ENCODE results near the gene MORN3. TPM values are rescaled to one million over a fixed set of nuclear protein-coding genes. Genes with fewer than 3 reads are reported as not detected.
"Not testable (repeated sequence)": the region's sequence is repeated elsewhere in the genome, so short reads cannot be mapped to it uniquely, and the experiment has no call there.

MORN3 gene
- total RNA-seq, 1 donor from 2014 or later, result 2.7 TPM

DNA sequence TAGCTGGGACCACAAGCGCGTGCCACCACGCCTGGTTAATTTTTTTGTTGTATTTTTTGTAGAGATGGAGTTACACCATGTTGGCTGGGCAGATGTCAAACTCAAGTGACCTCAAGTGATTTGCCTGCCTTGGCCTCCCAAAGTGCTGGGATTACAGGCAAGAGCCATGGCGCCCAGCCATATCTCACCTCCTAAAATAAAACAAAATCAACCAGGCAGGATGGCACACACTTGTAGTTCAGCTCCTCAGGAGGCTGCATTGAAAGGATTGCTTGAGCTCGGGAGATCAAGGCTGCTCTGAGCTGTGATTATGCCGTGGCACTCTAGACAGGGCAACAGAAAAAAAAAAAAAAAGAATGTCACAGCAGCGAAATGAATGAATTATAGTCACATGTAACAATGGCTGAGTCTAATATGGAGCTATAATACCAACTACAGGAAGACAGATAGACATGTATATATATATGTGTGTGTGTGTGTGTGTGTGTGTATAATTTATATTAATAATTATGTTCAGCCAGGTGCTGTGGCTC lies 23.8 kb upstream of the MORN3 start:
- intact Hi-C loops (cut with micrococcal nuclease), result no loop called here

DNA sequence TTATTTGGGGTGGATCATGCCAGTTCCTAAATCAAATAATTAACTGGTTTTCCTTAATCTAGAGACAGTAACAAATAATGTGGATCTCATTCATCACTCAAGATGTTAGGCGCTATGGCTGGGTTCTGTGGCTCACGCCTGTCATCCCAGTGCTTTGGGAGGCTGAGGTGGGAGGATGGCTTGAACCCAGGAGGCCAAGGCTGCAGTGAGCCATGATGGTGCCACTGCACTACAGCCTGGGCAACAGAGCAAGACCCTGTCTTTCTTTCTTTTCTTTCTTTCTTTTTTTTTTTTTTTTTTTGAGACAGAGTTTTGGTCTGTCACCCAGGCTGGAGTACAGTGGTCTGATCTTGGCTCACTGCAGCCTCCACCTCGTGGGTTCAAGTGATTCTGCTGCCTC lies 23.3 kb upstream of the MORN3 start:
- intact Hi-C loops (cut with micrococcal nuclease), result not testable (repeated sequence)

DNA sequence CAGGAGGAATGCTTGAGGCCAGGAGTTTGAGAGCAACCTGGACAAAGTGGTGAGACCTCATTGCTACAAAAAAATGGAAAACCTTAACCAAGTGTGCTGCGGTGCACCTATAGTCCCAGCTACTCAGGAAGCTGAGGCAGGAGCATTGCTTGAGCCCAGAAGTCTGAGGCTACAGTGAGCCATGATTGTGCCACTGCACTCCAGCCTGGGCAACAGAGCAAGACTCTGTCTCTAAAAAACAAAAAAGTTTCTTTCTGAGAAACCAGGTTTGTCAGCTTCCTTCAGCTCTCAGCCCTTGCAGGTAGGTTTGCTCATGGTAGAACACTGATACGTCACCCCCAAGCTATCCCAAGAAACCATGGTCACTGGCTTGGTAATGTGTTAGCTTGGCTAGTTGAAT lies 20.0 kb upstream of the MORN3 start:
- intact Hi-C loops (cut with micrococcal nuclease), result no loop called here

DNA sequence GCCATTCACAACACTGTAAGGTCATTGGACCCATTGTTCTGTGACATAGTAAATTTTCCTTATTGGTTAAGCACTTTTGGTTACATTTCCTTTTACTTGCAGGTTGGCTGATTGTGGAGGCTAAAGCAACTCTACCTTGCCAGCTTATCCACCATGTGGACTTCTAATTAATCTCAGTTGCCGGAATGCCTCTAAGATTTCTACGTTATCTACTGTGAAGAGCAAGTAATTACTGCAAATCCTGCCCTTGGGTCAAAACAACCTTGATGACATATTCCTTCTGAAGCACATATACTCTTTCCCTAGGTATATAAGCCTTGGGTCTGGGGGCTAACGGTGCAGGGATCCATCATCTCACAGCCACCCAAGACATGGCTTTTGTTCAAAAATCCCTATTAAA lies 19.5 kb upstream of the MORN3 start:
- intact Hi-C loops (cut with micrococcal nuclease), result no loop called here

DNA sequence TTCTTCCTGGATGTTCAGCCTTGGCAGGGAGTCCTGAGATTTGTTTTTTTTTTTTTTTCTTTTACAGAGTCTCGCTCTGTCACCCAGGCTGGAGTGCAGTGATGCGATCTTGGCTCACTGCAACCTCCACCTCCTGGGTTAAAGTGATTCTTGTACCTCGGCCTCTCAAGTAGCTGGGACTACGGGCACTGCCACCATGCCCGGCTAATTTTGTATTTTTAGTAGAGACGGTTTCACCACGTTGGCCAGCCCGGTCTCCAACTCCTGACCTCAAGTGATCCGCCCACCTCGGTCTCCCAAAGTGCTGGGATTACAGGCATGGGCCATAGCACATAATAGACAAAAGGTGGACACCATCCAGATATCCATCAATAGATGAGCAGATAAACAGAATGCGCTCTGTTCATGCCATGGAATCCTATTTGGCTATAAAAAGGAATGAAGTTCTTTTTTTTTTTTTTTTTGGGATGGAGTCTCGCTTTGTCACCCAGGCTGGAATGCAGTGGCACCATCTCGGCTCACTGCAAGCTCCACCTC lies 10.3 kb upstream of the MORN3 start:
- intact Hi-C loops (cut with micrococcal nuclease), result not testable (repeated sequence)

DNA sequence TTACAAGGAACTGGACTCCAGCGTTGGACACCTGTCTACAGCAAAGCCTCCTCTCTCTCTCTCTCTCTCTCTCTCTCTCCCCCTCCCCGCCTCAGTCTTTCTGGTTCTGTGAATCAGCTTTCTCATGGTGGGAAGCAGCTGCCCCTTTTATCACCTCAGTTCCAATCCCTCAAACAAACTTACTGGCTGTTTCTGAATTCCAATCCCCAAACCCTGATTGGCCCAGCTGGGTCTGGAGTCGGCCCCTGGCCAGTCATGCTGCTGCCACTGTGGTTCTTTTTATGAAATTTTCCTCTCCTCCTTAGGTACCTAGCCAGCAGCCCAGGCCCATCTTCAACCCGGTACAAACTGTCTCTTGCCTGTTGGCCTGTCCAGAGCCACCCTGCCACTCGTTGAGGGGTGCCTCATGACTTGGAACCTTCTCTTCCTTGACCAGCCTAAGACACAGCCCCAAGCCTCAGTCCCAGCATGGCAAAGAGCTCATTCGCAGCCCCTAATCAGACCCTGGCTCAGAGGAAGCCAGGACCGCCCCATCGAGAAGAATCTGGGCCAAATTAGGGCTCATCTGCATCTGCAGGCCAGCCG lies 9.4 kb upstream of the MORN3 start:
- intact Hi-C loops (cut with micrococcal nuclease), result no loop called here

DNA sequence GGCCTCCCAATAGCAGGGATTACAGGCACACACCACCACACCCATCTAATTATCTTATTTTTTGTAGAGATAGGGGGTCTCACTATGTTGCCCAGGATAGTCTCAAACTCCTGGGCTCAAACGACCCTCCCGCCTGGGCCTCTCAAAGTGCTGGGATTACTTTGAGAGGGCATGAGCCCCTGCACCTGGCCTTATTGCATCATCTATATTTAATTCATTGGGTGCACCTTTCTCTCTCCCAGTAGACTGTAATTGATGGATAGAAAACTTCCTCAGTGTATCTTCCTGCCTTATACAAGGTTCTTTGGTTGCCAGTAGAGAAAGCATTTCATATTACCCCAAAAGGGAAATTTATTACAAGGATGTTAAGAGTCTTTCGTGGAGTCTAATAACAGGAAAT lies 8.9 kb upstream of the MORN3 start:
- intact Hi-C loops (cut with micrococcal nuclease), result no loop called here

DNA sequence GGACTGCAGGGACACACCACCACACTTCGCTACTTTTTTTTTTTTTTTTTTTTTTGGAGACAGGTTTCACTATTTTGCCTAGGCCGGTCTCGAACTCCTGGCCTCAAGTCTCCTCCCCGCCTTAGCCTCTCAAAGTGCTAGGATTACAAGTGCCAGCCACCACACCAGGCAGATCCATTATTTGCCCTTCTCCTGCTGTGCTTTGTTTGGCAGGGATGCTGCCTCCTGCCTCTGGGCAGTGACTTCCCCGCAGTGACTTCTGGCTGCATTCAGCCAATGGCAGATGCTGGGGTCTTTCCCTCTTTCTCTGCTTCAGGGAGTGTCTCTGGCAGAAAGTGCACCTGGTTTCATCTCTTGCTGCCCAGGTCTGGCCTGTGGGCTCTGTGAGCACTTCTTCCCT lies 6.7 kb upstream of the MORN3 start:
- intact Hi-C loops (cut with micrococcal nuclease), result no loop called here

DNA sequence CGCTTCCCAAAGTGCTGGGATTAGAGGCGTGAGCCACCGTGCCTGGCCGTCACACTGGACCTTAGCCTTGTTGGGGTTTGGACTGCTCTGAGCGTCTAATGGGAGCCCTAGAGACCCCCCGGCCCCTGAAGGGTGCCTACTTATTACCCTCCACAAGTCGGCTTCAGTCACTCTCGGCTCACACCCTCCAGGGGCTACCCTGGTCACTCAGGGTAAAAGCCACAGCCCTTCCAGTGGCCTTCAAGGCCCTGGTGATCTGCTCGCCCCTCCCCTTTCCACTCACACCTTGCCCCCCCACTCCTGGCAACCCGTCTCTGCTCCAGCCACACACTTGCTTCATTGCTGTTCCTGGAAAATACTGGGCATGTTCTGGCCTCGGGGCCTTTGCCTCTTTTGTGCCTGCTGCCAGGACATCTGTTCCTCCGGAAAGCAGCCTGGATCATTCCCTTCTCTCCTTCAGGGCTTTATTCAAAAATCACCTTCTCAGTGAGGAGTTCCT lies 3.6 kb upstream of the MORN3 start:
- intact Hi-C loops (cut with micrococcal nuclease), result loop anchor here (5.0 kb wide), 2 partner anchors 271 to 321 kb away; partner anchors contain the start of genes ANAPC5 and RNF34

DNA sequence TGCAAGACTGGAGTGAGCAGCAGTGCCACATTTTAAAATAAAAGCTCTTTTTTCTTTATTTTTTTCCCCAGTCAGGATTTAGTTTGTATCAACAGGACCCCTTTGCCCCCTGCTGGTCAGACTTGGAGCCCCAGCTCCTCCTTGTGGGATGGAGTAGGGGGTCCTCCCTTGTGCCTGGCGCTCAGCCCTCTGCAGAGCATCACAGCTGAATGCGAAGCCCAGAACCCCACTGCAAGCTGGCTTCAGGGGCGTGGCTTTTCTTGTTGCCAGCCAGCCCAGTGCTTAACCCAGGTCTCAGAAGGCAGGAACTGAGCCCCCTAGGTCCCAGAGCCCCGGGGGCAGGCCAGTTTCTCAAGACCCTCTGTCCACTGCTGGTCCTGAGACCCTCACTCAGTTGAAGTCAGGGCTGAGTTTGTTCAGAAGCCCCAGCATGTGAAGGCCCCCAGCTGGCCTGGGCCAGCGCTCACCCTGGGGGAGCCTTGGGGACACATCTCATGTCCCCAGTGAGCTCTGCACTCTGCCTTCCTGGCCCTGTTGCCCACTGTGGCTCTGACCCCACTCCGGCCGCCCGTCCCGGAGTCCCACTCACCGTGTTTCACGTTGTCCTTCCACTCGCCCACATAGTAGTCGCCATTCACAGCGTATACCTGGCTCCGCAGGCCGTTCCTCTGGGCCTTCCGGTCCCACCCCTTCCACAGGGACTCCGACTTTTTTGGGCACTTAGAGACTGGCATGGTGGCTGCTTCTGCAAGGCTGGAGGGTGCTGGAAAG lies 519 bp downstream of the MORN3 start:
- intact Hi-C loops (cut with micrococcal nuclease), result loop anchor here (1.0 to 5.0 kb wide), 2 partner anchors 117 to 167 kb away; no protein-coding TSS in a partner anchor

DNA sequence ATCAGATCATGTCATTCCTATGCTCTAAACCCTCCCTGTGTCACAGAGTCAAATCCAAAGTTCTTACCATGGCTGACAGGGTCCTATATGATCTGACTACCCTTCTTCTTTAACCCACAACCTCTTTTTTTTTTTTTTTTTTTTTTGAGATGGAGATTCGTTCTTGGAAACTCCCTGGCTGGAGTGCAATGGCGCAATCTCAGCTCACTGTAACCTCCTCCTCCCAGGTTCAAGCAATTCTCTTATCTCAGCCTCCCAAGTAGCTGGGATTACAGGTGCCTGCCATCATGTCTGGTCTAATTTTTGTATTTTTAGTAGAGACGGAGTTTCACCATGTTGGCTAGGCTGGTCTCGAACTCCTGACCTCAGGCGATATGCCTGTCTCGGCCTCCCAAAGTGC lies 2.6 kb downstream of the MORN3 start:
- intact Hi-C loops (cut with micrococcal nuclease), result loop anchor here (1.0 to 5.0 kb wide), 2 partner anchors 9 to 165 kb away; no protein-coding TSS in a partner anchor

DNA sequence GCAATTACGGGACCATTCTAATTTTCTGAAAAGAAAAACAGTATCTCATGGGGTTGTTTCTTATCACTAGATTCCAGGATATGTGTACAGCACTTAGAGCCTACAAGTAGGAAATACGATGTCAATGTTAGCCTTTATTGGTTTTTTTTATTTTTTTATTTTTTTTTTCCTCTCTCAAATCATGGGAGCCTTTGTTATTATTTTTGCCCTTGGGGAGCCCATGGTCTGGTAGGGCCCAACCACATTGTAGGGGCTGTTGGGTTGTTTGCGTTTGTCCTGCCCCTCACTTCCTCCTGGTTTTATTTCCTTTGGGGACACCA lies 5.9 kb downstream of the MORN3 start:
- intact Hi-C loops (cut with micrococcal nuclease), result no loop called here

DNA sequence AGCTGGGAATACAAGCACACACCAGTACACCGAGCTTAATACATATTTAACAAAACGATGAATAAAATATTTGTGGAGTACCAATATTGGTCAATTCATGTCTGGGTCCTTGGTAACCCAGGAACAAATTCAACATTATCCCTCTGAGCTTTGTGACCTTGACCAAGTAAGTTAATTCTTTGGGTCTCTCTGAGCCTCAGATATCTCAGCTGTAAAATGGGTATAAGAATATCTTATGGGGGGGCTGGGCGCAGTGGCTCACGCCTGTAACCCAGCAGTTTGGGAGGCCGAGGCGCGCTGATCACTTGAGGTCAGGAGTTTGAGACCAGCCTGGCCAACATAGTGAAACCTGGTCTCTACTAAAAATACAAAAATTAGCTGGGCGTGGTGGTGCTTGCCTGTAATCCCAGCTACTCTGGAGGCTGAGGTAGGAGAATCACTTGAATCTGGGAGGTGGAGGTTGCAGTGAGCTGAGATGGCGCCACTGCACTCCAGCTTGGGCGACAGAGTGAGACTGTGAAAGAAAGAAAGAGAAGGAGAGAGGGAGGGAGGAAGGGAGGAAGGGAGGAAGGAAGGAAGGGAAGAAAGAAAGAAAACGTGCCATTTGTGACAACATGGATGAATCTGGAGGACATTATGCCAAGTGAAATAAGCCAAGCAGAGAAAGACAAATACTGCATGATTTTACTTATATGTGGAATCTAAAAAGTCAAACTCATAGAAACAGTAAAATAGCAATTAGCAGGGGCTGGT lies 7.9 kb downstream of the MORN3 start:
- intact Hi-C loops (cut with micrococcal nuclease), result not testable (repeated sequence)

DNA sequence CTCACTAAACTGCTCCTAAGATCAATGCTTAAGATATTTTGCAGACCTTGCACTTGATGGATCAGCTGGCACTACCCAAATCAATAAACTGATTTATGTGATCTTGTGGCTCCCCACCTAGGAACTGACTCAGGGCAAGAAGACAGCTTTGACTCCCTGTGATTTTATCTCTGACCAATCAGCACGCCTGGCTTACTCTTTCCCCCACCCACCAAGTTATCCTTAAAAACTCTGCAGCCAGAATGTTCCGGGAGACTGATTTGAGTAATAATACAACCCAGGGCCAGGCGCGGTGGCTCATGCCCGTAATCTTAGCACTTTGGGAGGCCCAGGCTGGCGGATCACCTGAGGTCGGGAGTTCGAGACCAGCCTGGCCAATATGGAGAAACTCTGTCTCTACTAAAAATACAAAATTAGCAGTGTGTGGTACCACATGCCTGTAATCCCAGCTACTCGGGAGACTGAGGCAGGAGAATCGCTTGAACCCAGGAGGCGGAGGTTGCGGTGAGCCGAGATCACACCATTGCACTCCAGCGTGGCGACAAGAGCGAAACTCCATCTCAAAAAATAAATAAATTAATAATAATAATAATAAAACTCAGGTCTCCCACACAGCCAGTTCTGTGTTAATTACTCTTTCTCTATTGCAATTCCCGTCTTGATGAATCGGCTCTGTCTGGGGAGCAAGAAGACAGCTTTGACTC lies 12.0 kb downstream of the MORN3 start:
- intact Hi-C loops (cut with micrococcal nuclease), result loop anchor here (1.0 kb wide), 1 partner anchor 9 kb away; no protein-coding TSS in a partner anchor

DNA sequence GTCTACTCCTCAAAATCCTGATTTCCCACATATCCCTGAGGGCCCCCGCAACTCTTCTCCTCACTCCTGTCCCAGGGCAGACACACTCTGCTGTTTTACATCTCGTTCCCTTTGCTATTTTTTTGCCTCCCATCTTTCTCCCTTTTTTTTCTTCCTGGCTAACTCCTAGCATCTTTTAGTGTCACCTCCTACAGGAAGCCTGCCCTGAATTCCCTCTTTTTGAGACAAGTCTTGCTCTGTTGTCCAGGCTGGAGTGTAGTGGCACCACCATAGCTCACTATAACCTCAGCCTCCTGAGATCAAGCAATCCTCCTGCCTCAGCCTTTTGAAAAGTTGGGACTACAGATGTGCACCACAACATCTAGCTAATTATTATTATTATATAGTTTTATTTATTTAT lies 13.3 kb downstream of the MORN3 start:
- intact Hi-C loops (cut with micrococcal nuclease), result no loop called here

DNA sequence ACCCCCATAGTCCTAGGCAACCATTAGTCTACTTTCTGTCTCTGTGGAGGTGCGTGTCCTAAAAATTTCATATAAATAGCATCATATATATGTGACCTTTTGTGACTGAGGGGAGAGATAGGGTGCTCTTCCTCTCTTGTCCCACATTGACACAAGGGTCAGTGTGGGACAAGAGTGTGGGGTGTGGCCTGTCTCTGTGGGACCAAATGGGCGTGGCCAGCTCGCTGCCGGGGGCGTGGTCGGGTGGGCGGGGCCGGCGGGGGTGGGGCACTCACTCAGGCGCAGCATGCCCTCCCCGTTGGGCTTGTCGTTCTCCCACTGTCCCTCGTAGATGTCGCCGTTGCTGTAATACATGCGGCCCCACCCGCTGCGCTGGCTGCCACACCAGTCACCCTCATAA lies 15.5 kb downstream of the MORN3 start:
- intact Hi-C loops (cut with micrococcal nuclease), result no loop called here

DNA sequence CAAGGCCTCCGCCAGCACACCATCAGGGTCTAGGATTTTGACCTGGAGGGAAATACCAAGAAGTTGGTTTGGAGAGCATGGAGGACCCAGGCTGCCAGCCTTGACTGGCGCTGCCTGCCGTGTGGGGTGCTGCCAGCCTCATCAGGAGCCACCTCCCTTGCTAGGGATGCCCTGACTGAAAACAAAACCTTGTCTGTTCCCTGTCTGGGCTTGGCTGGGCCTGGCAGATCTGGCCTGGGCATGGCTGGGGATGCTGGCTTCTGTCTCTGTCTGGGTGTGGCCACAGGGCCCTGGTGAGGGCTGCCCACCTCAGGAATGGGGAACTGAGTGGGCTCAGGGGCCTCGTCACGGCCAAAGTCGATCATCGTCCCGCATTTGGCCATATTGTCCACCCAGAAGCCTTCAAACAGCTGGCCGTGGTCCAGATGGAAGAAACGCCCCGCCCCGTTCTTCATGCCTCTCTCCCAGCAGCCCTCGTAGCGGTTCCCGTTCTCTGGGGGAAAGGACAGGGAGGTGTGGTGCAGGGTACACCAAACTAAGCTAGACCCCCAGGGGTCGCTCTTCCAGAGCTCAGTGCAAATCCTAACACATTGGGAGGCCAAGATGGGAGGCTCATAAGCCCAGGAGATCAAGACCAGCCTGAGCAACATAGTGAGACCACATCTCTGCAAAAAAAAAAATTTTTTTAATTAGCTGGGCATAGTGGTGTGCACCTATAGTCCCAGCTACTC lies 16.5 kb downstream of the MORN3 start:
- intact Hi-C loops (cut with micrococcal nuclease), result no loop called here

DNA sequence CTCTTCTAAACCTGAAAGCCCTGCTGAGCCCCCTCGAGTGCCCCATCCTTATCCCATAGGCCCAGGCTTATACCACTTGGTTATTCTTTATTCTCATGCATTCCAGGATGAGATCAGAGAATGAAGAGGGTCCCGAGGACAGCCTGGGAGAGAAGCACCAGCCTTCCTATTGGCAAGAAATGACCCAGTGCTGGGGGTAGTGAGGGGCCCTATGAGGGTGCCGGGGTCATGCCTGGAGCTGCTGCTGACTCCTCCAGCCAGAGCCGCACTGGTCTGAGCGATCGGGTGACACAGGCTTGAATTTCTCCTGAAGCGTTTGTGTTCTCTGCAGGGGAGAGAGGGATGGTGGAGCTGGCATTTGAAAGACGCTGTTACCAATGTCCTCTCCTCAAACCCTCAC lies 18.1 kb downstream of the MORN3 start:
- intact Hi-C loops (cut with micrococcal nuclease), result no loop called here

DNA sequence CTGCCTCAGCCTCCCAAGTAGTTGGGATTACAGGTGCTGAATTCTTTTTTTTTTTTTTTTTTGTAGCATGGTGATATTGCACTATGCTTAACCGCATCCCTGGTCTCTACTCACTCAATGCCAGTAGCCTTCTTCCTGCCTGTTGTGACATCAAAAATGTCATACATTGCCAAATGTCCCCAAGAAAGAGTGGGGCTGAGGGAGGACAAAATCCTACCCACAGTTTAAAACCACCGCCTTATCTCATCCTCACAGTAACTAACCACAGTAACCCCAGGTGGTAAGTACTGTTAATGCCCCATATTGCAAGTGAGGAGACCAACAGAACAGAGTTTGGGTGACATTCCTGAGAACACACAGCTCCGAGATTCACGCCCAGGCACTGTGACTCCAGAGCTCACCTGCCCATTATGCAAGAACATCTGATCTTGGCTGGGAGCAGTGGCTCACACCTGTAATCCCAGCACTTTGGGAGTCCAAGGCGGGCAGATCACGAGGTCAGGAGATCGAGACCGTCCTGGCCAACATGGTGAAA lies 19.6 kb downstream of the MORN3 start:
- intact Hi-C loops (cut with micrococcal nuclease), result loop anchor here (1.0 kb wide), 2 partner anchors 9 to 13 kb away; no protein-coding TSS in a partner anchor

DNA sequence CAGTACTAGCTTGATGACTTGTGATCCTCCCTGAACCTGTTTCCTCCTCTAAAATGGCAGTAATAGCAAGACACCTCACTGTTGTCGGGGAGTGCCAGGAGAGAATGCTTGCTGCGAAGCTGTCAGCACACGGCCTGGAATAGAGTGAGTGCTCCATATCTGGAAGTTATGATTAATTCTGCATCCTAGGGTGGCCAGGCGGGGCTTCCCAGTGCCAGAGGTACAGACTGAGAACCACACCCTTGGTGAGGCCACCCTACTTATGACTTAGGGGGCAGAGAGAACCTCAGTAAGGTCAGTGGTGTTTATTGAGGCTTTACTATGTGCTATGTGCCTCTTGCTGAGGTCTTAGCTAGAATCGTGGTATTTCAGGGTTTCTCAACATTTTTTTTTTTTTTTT lies 20.1 kb downstream of the MORN3 start:
- intact Hi-C loops (cut with micrococcal nuclease), result loop anchor here (1.0 kb wide), 1 partner anchor 12 kb away; no protein-coding TSS in a partner anchor
